GM21526 (cell line): ENCODE results near the gene FOXP1.

Experiments
- ATAC-seq: cut with Tn5 transposase; IDR thresholded peaks from one replicate; pipeline ENCODE4 v1.9.1; 2021; ENCODE audit warnings: moderate library complexity; ENCODE audit not compliant: unreplicated experiment, low FRiP score

FOXP1 gene

GRCh38 chr3:71388535-71389120 is 194.9 kb downstream of the FOXP1 start:
- no peak for ATAC-seq

GRCh38 chr3:71387586-71387985 is 195.9 kb downstream of the FOXP1 start:
- no peak for ATAC-seq

- ATAC-seq = no peak
Observed at GRCh38 chr3:71384837-71385716, 198.5 kb downstream of the FOXP1 start.

GRCh38 chr3:71384388-71384787 is 199.1 kb downstream of the FOXP1 start:
- no peak for ATAC-seq

GRCh38 chr3:71380096-71380495 is 203.4 kb downstream of the FOXP1 start:
- ATAC-seq = no peak

- no peak for ATAC-seq
Observed at GRCh38 chr3:71378509-71378908, 205.0 kb downstream of the FOXP1 start.

- ATAC-seq = no peak
Observed at GRCh38 chr3:71376911-71377310, 206.6 kb downstream of the FOXP1 start.

- ATAC-seq = no peak
Observed at GRCh38 chr3:71376503-71376902, 207.0 kb downstream of the FOXP1 start.

GRCh38 chr3:71374582-71374981 is 208.9 kb downstream of the FOXP1 start:
- ATAC-seq = no peak

GRCh38 chr3:71372911-71373637 is 210.5 kb downstream of the FOXP1 start:
- ATAC-seq = no peak

GRCh38 chr3:71372241-71372768 is 211.2 kb downstream of the FOXP1 start:
- ATAC-seq = no peak

- ATAC-seq = no peak
Observed at GRCh38 chr3:71371282-71371681, 212.2 kb downstream of the FOXP1 start.

GRCh38 chr3:71370467-71370866 is 213.1 kb downstream of the FOXP1 start:
- ATAC-seq = no peak

- no peak for ATAC-seq
Observed at GRCh38 chr3:71369701-71370391, 213.7 kb downstream of the FOXP1 start.

GRCh38 chr3:71366988-71367604 is 216.4 kb downstream of the FOXP1 start:
- no peak for ATAC-seq

GRCh38 chr3:71361334-71361890 is 222.1 kb downstream of the FOXP1 start:
- no peak for ATAC-seq

- peak; percentile 88 for ATAC-seq
Observed at GRCh38 chr3:71360764-71361163, 222.8 kb downstream of the FOXP1 start.

GRCh38 chr3:71360180-71360579 is 223.3 kb downstream of the FOXP1 start:
- peak; percentile 44 for ATAC-seq

GRCh38 chr3:71358243-71358642 is 225.3 kb downstream of the FOXP1 start:
- ATAC-seq = no peak

- no peak for ATAC-seq
Observed at GRCh38 chr3:71356265-71356664, 227.3 kb downstream of the FOXP1 start.
